HUES48 (cell line): ENCODE measurements around the gene NINL.
"Not testable (repeated sequence)": the region's sequence is repeated elsewhere in the genome, so short reads cannot be mapped to it uniquely, and the experiment has no call there.

Source experiments
- H3K27ac ChIP-seq: one replicate; pipeline ENCODE4 v1.7.0; 2013; ENCODE audit warnings: low read depth, low read length, inconsistent platforms
- H3K27me3 ChIP-seq: 2 replicates; pipeline ENCODE4 v1.6.1; 2013; ENCODE audit warnings: mild to moderate bottlenecking, low read length; ENCODE audit not compliant: control insufficient read depth, insufficient read depth
- H3K36me3 ChIP-seq: 2 replicates; pipeline ENCODE4 v1.6.1; 2013; ENCODE audit warnings: low read length; ENCODE audit not compliant: control insufficient read depth, insufficient read depth
- H3K4me1 ChIP-seq: 2 replicates; pipeline ENCODE4 v1.6.1; 2013; ENCODE audit warnings: mild to moderate bottlenecking, low read length; ENCODE audit not compliant: control insufficient read depth, insufficient read depth
- H3K4me3 ChIP-seq: 2 replicates; pipeline ENCODE4 v1.5.1; 2013; ENCODE audit warnings: mild to moderate bottlenecking, low read depth, low read length
- H3K9ac ChIP-seq: 2 replicates; pipeline ENCODE4 v1.6.1; 2013; ENCODE audit warnings: mild to moderate bottlenecking, low read depth, low read length, moderate library complexity
- H3K9me3 ChIP-seq: 2 replicates; pipeline ENCODE4 v1.6.1; 2013; ENCODE audit warnings: low read length; ENCODE audit not compliant: control insufficient read depth, insufficient read depth

Gene NINL

GRCh38 chr20:25481918-25482253, 103.4 kb downstream of the NINL start:
- no peak overlapping the region for H3K4me3 ChIP-seq
- H3K9me3 ChIP-seq, result no peaks in the 10 kb centered on the region
- H3K36me3 ChIP-seq, result peaks cover 72% of the 10 kb centered on the region
- no peak overlapping the region for H3K27ac ChIP-seq
- H3K4me1 ChIP-seq, result no peaks in the 10 kb centered on the region
- H3K9ac ChIP-seq, result no peak overlapping the region
- H3K27me3 ChIP-seq, result no peaks in the 10 kb centered on the region

- Histone ChIP-seq H3K9ac (no peak overlapping the region), H3K27ac (no peak overlapping the region), H3K4me3 (no peak overlapping the region), H3K4me1 (no peaks in the 10 kb centered on the region), H3K36me3 (peaks cover 67% of the 10 kb centered on the region), H3K9me3 (no peaks in the 10 kb centered on the region), H3K27me3 (no peaks in the 10 kb centered on the region)
These were observed 104.0 kb downstream of the NINL start for GRCh38 chr20:25481235-25481917.

GRCh38 chr20:25480797-25481196, 104.5 kb downstream of the NINL start:
- Histone ChIP-seq H3K9me3 (no peaks in the 10 kb centered on the region), H3K9ac (no peak overlapping the region), H3K27ac (no peak overlapping the region), H3K4me1 (no peaks in the 10 kb centered on the region), H3K27me3 (no peaks in the 10 kb centered on the region), H3K4me3 (no peak overlapping the region), H3K36me3 (peaks cover 70% of the 10 kb centered on the region)

GRCh38 chr20:25480156-25480555, 105.2 kb downstream of the NINL start:
- H3K4me1 ChIP-seq, result no peaks in the 10 kb centered on the region
- H3K27ac ChIP-seq, result no peak overlapping the region
- peaks cover 65% of the 10 kb centered on the region for H3K36me3 ChIP-seq
- H3K27me3 ChIP-seq, result no peaks in the 10 kb centered on the region
- no peak overlapping the region for H3K9ac ChIP-seq
- no peaks in the 10 kb centered on the region for H3K9me3 ChIP-seq
- H3K4me3 ChIP-seq, result no peak overlapping the region

- H3K36me3 ChIP-seq, result peaks cover 60% of the 10 kb centered on the region
- no peak overlapping the region for H3K4me3 ChIP-seq
- H3K4me1 ChIP-seq, result no peaks in the 10 kb centered on the region
- H3K9me3 ChIP-seq, result no peaks in the 10 kb centered on the region
- H3K27me3 ChIP-seq, result no peaks in the 10 kb centered on the region
- H3K9ac ChIP-seq, result no peak overlapping the region
- no peak overlapping the region for H3K27ac ChIP-seq
These were observed 105.7 kb downstream of the NINL start for GRCh38 chr20:25479638-25480037.

- Histone ChIP-seq H3K9ac (no peak overlapping the region), H3K4me3 (no peak overlapping the region), H3K9me3 (no peaks in the 10 kb centered on the region), H3K27ac (no peak overlapping the region), H3K27me3 (no peaks in the 10 kb centered on the region), H3K4me1 (no peaks in the 10 kb centered on the region), H3K36me3 (peaks cover 58% of the 10 kb centered on the region)
These were observed 106.3 kb downstream of the NINL start for GRCh38 chr20:25478889-25479568.

GRCh38 chr20:25477014-25477882, 108.1 kb downstream of the NINL start:
- no peaks in the 10 kb centered on the region for H3K9me3 ChIP-seq
- no peak overlapping the region for H3K4me3 ChIP-seq
- H3K36me3 ChIP-seq, result peaks cover 62% of the 10 kb centered on the region
- no peaks in the 10 kb centered on the region for H3K27me3 ChIP-seq
- no peak overlapping the region for H3K27ac ChIP-seq
- H3K4me1 ChIP-seq, result no peaks in the 10 kb centered on the region
- H3K9ac ChIP-seq, result no peak overlapping the region

- Histone ChIP-seq H3K9ac (no peak overlapping the region), H3K27ac (no peak overlapping the region), H3K36me3 (peaks cover 57% of the 10 kb centered on the region)
These were observed 109.0 kb downstream of the NINL start for GRCh38 chr20:25476106-25477013.

GRCh38 chr20:25473297-25473696, 112.0 kb downstream of the NINL start:
- H3K9me3 ChIP-seq, H3K27me3 ChIP-seq, H3K4me1 ChIP-seq, H3K9ac ChIP-seq, H3K27ac ChIP-seq, H3K4me3 ChIP-seq: not testable (repeated sequence)
- peaks cover 42% of the 10 kb centered on the region for H3K36me3 ChIP-seq

More at GRCh38 chr20:25476106-25477013, 109.0 kb downstream of the NINL start:
- H3K4me3 ChIP-seq, result no peak overlapping the region
- no peaks in the 10 kb centered on the region for H3K4me1 ChIP-seq
- no peaks in the 10 kb centered on the region for H3K27me3 ChIP-seq
- H3K9me3 ChIP-seq, result no peaks in the 10 kb centered on the region

- H3K9ac ChIP-seq, result no peak overlapping the region
- H3K9me3 ChIP-seq, result no peaks in the 10 kb centered on the region
- peaks cover 52% of the 10 kb centered on the region for H3K36me3 ChIP-seq
- H3K27me3 ChIP-seq, result no peaks in the 10 kb centered on the region
- H3K27ac ChIP-seq, result no peak overlapping the region
- H3K4me1 ChIP-seq, result no peaks in the 10 kb centered on the region
- no peak overlapping the region for H3K4me3 ChIP-seq
These were observed 114.3 kb downstream of the NINL start for GRCh38 chr20:25471020-25471419.
